Kidney tubule cell (primary cell): ENCODE results near the gene CCDC154.

Source experiments
- DNase-seq: peaks from one replicate; pipeline ENCODE4 v3.0.0-alpha.2; 2018; ENCODE audit warnings: low spot score

Gene CCDC154

DNA sequence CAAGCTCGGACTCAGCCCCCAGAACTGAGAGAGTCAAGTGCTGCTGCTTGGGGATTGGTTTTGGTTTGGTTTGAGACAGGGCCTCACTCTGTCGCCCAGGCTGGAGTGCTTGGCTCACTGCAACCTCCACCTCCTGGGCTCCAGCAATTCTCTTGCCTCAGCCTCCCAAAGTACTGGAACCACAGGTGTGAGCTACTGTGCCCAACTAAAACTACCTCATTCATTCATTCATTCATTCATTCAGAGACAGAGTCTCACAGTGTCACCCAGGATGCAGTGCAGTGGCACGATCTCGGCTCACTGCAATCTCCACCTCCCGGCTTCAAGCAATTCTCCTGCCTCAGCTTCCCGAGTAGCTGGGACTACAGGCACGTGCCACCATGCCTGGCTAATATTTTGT is 54.6 kb downstream of the CCDC154 start:
- DNase-seq: no peak

DNA sequence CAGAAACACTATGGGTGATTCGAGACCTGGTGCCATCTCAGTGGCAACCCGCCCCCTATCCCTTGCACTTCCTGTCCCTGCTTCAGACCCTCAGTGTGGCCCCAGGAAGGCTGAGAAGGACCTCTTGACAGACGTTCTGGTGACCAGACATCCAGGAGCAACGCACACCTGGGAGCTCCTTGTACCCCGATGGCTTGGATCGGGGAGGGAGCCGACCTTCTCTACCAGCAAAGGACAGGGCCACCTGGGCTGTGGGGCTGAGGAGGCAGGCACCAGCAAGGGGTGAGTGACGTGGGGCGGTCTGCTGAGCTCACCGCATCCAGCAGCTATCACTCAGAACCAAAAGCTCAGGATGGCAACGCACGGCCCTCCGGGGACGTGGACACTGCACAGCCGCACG is 57.0 kb downstream of the CCDC154 start:
- DNase-seq: no peak

DNA sequence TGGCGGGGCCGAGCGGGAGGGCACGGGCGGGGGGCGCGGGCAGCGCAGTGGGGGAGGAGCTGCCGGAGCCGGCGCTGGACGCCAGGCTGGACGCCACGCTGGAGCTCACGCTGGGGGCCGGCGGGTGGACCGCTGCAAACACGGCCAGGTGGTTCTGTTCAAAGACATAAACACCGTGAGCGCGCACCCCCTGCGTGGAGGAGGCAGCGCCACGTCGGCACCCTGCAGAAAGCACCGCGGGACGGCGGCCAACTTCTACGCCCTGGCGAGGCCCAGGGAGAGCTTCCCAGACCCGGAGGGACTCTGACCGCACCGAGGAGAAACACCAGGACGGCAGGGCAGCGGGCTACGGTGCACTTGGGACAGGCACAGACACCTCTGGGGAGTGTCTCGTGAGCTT is 59.1 kb downstream of the CCDC154 start:
- no peak for DNase-seq
